ENCODE measurements around the gene TCP11L1. TPM values are rescaled to one million over a fixed set of nuclear protein-coding genes. Genes with fewer than 3 reads are reported as not detected.

Gene TCP11L1
- total RNA-seq, 2 experiments from 2014 or later: 24.6 to 26.1 TPM

- no peak overlapping the region for H2AFZ ChIP-seq (ENCODE audit: low read length)
- H3K9me2 ChIP-seq (ENCODE audit: insufficient read depth, low read length): no peaks in the 10 kb centered on the region
- TF ChIP-seq EZH2phosphoT487 (IDR thresholded peaks at IDR 0.05; ENCODE audit: borderline replicate concordance, low read depth, low read length) (no peak), CTCF (conservative IDR thresholded peaks at IDR 0.05; ENCODE audit: low read length) (no peak)
- H3K36me3 ChIP-seq (ENCODE audit: insufficient read depth, low read length): peaks cover 65% of the 10 kb centered on the region
- DNase-seq (ENCODE audit: low spot score): no peak
- no peaks in the 10 kb centered on the region for H3K9me3 ChIP-seq (ENCODE audit: low read length)
- ChIA-PET CTCF (ENCODE audit: unreplicated experiment) (no interaction called here), POLR2A (interaction anchor here (2.1 kb wide), 1 partner anchor 26 kb away, joined by 6 read pairs; the partner anchor contains the start of gene TCP11L1)
- H3K79me2 ChIP-seq (ENCODE audit: insufficient read depth, low read depth, low read length): no peaks in the 10 kb centered on the region
- no peak overlapping the region for H3K4me2 ChIP-seq (ENCODE audit: low read length)
- H3K4me3 ChIP-seq (ENCODE audit: low read depth, low read length, poor library complexity, severe bottlenecking): no peak overlapping the region
- H3K4me1 ChIP-seq (ENCODE audit: insufficient read depth, low read length, poor library complexity, severe bottlenecking): peaks cover 8% of the 10 kb centered on the region
- H3K27ac ChIP-seq (ENCODE audit: low read depth, low read length, poor library complexity, severe bottlenecking): no peak overlapping the region
- intact Hi-C loops (cut with micrococcal nuclease; ENCODE audit: unreplicated experiment): loop anchor here (1.0 to 2.0 kb wide), 2 partner anchors 105 to 256 kb away; no protein-coding TSS in a partner anchor
- no TSS peak for BruUV-seq (replicated peaks)
- no peaks in the 10 kb centered on the region for H4K20me1 ChIP-seq (ENCODE audit: insufficient read depth, low read length)
These were observed 25.5 kb downstream of the TCP11L1 start for GRCh38 chr11:33064866-33065265.

- Histone ChIP-seq H3K79me2 (ENCODE audit: insufficient read depth, low read depth, low read length) (no peaks in the 10 kb centered on the region), H4K20me1 (ENCODE audit: insufficient read depth, low read length) (no peaks in the 10 kb centered on the region), H3K4me3 (ENCODE audit: low read depth, low read length, poor library complexity, severe bottlenecking) (no peak overlapping the region), H2AFZ (ENCODE audit: low read length) (no peak overlapping the region), H3K4me2 (ENCODE audit: low read length) (no peak overlapping the region), H3K9me3 (ENCODE audit: low read length) (no peaks in the 10 kb centered on the region), H3K27ac (ENCODE audit: low read depth, low read length, poor library complexity, severe bottlenecking) (no peak overlapping the region), H3K4me1 (ENCODE audit: insufficient read depth, low read length, poor library complexity, severe bottlenecking) (peaks cover under 1% of the 10 kb centered on the region), H3K9me2 (ENCODE audit: insufficient read depth, low read length) (no peaks in the 10 kb centered on the region), H3K36me3 (ENCODE audit: insufficient read depth, low read length) (peaks cover 63% of the 10 kb centered on the region)
- CTCF ChIA-PET (ENCODE audit: unreplicated experiment): interaction anchor here (0.6 kb wide), 1 partner anchor 1390 kb away, joined by 4 read pairs; no protein-coding TSS in a partner anchor
- DNase-seq (ENCODE audit: low spot score): peak; percentile 66
- TF ChIP-seq CTCF (conservative IDR thresholded peaks at IDR 0.05; ENCODE audit: low read length) (peak; percentile 88), EZH2phosphoT487 (IDR thresholded peaks at IDR 0.05; ENCODE audit: borderline replicate concordance, low read depth, low read length) (no peak)
- POLR2A ChIA-PET: interaction anchor here (1.1 to 2.1 kb wide), 2 partner anchors 26 to 95 kb away, joined by 3 to 6 read pairs; partner anchors contain the start of gene TCP11L1
- intact Hi-C loops (cut with micrococcal nuclease; ENCODE audit: unreplicated experiment): loop anchor here (1.0 to 2.0 kb wide), 2 partner anchors 105 to 257 kb away; no protein-coding TSS in a partner anchor
- no TSS peak for BruUV-seq (replicated peaks)
These were observed 26.2 kb downstream of the TCP11L1 start for GRCh38 chr11:33065445-33066178.

GRCh38 chr11:33067294-33067693 lies 27.9 kb downstream of the TCP11L1 start:
- no peaks in the 10 kb centered on the region for H3K79me2 ChIP-seq (ENCODE audit: insufficient read depth, low read depth, low read length)
- H3K27ac ChIP-seq (ENCODE audit: low read depth, low read length, poor library complexity, severe bottlenecking): no peak overlapping the region
- no peaks in the 10 kb centered on the region for H3K9me2 ChIP-seq (ENCODE audit: insufficient read depth, low read length)
- TF ChIP-seq CTCF (conservative IDR thresholded peaks at IDR 0.05; ENCODE audit: low read length) (no peak), EZH2phosphoT487 (IDR thresholded peaks at IDR 0.05; ENCODE audit: borderline replicate concordance, low read depth, low read length) (no peak)
- no peaks in the 10 kb centered on the region for H3K9me3 ChIP-seq (ENCODE audit: low read length)
- no peaks in the 10 kb centered on the region for H4K20me1 ChIP-seq (ENCODE audit: insufficient read depth, low read length)
- DNase-seq (ENCODE audit: low spot score): no peak
- peaks cover 66% of the 10 kb centered on the region for H3K36me3 ChIP-seq (ENCODE audit: insufficient read depth, low read length)
- CTCF ChIA-PET (ENCODE audit: unreplicated experiment): no interaction called here
- POLR2A ChIA-PET: no interaction called here
- intact Hi-C loops (cut with micrococcal nuclease; ENCODE audit: unreplicated experiment): no loop called here
- no peak overlapping the region for H3K4me3 ChIP-seq (ENCODE audit: low read depth, low read length, poor library complexity, severe bottlenecking)
- no peaks in the 10 kb centered on the region for H3K4me1 ChIP-seq (ENCODE audit: insufficient read depth, low read length, poor library complexity, severe bottlenecking)
- H2AFZ ChIP-seq (ENCODE audit: low read length): no peak overlapping the region
- BruUV-seq (replicated peaks): TSS peak; percentile 46
- no peak overlapping the region for H3K4me2 ChIP-seq (ENCODE audit: low read length)
